ENCODE measurements around the gene ANKIB1. TPM values are rescaled to one million over a fixed set of nuclear protein-coding genes. Genes with fewer than 3 reads are reported as not detected.

Gene ANKIB1
- total and polyA plus RNA-seq, 2 experiments from 2014 or later: 8.8 to 35.3 TPM

GRCh38 chr7:92421676-92422435 is 176.1 kb downstream of the ANKIB1 start:
- no peaks in the 10 kb centered on the region for H3K36me3 ChIP-seq (replicated peaks; ENCODE audit: insufficient read depth, low read depth)
- H3K4me1 ChIP-seq (ENCODE audit: insufficient read depth): peaks cover 11% of the 10 kb centered on the region
- no peaks in the 10 kb centered on the region for H3K9me2 ChIP-seq (replicated peaks; ENCODE audit: insufficient read depth)
- peak; percentile 60 for DNase-seq (ENCODE audit: low spot score)
- no peak for TF ChIP-seq EZH2phosphoT487 (IDR thresholded peaks at IDR 0.05; ENCODE audit: low read depth, severe bottlenecking, unreplicated experiment)
- TF ChIP-seq CTCF (IDR thresholded peaks at IDR 0.05; ENCODE audit: poor library complexity): no peak
- TF ChIP-seq EZH2 (IDR thresholded peaks at IDR 0.05; ENCODE audit: borderline replicate concordance): no peak
- no peaks in the 10 kb centered on the region for H3K9me3 ChIP-seq (ENCODE audit: low read depth)
- H3K27me3 ChIP-seq: no peaks in the 10 kb centered on the region
- 43% methylated on average over 5 of the region's 5 CpGs for WGBS (ENCODE audit: low lambda C conversion rate, missing lambda C conversion rate)
- no peaks in the 10 kb centered on the region for H3K79me2 ChIP-seq
- H4K20me1 ChIP-seq (ENCODE audit: insufficient read depth, poor library complexity, severe bottlenecking): no peaks in the 10 kb centered on the region
- no peak overlapping the region for H3K4me3 ChIP-seq
- H3K4me2 ChIP-seq: no peak overlapping the region
- H2AFZ ChIP-seq: peak overlapping the region; percentile 6
- H3K27ac ChIP-seq: peak overlapping the region; percentile 49

- Histone ChIP-seq H3K4me1 (ENCODE audit: insufficient read depth) (peaks cover 11% of the 10 kb centered on the region), H4K20me1 (ENCODE audit: insufficient read depth, poor library complexity, severe bottlenecking) (no peaks in the 10 kb centered on the region), H2AFZ (no peak overlapping the region), H3K9me3 (ENCODE audit: low read depth) (no peaks in the 10 kb centered on the region), H3K79me2 (no peaks in the 10 kb centered on the region), H3K9me2 (replicated peaks; ENCODE audit: insufficient read depth) (no peaks in the 10 kb centered on the region), H3K36me3 (replicated peaks; ENCODE audit: insufficient read depth, low read depth) (no peaks in the 10 kb centered on the region), H3K4me3 (no peak overlapping the region), H3K4me2 (no peak overlapping the region), H3K27me3 (no peaks in the 10 kb centered on the region), H3K27ac (no peak overlapping the region)
- no peak for DNase-seq (ENCODE audit: low spot score)
- 96% methylated on average over 6 of the region's 6 CpGs for WGBS (ENCODE audit: low lambda C conversion rate, missing lambda C conversion rate)
- TF ChIP-seq EZH2 (IDR thresholded peaks at IDR 0.05; ENCODE audit: borderline replicate concordance) (no peak), CTCF (IDR thresholded peaks at IDR 0.05; ENCODE audit: poor library complexity) (no peak), EZH2phosphoT487 (IDR thresholded peaks at IDR 0.05; ENCODE audit: low read depth, severe bottlenecking, unreplicated experiment) (no peak)
Measured at GRCh38 chr7:92422926-92423325, 177.2 kb downstream of the ANKIB1 start.

GRCh38 chr7:92423710-92424131 is 177.9 kb downstream of the ANKIB1 start:
- DNase-seq (ENCODE audit: low spot score): no peak
- Histone ChIP-seq H3K9me3 (ENCODE audit: low read depth) (no peaks in the 10 kb centered on the region), H3K79me2 (no peaks in the 10 kb centered on the region), H2AFZ (peak overlapping the region; percentile 98), H3K4me2 (peak overlapping the region; percentile 95), H4K20me1 (ENCODE audit: insufficient read depth, poor library complexity, severe bottlenecking) (no peaks in the 10 kb centered on the region), H3K9me2 (replicated peaks; ENCODE audit: insufficient read depth) (no peaks in the 10 kb centered on the region), H3K36me3 (replicated peaks; ENCODE audit: insufficient read depth, low read depth) (no peaks in the 10 kb centered on the region), H3K4me3 (no peak overlapping the region), H3K4me1 (ENCODE audit: insufficient read depth) (peaks cover 11% of the 10 kb centered on the region), H3K27me3 (no peaks in the 10 kb centered on the region), H3K27ac (peak overlapping the region; percentile 52)
- WGBS (ENCODE audit: low lambda C conversion rate, missing lambda C conversion rate): 82% methylated on average over 5 of the region's 5 CpGs
- no peak for TF ChIP-seq EZH2phosphoT487 (IDR thresholded peaks at IDR 0.05; ENCODE audit: low read depth, severe bottlenecking, unreplicated experiment)
- TF ChIP-seq CTCF (IDR thresholded peaks at IDR 0.05; ENCODE audit: poor library complexity): no peak
- no peak for TF ChIP-seq EZH2 (IDR thresholded peaks at IDR 0.05; ENCODE audit: borderline replicate concordance)

All from hepatocyte (in vitro differentiated cells).